GM18511 (cell line): ENCODE data around the gene GFPT1.

ENCODE experiments used
- ATAC-seq: cut with Tn5 transposase; IDR thresholded peaks from one replicate; pipeline ENCODE4 v1.9.1; 2021; ENCODE audit warnings: mild to moderate bottlenecking, moderate library complexity; ENCODE audit not compliant: unreplicated experiment

GFPT1 gene

DNA sequence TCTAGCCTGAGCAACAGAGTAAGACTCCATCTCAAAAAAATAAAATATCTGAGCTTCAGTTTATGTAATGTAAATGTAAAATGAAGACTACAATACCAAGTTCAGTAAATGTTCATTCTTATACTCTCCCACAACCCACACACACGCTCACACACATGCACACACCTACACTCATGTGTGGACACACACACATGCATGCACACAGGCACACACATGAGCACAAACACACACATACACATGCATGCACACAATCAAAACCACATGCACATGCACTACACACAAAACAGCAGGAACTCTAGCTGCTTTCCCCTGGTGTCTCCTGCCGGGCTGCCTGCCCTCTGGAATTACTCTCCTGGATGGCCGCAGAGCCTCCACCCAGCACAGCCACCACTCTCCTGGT lies 90.6 kb downstream of the GFPT1 start:
- no peak for ATAC-seq

DNA sequence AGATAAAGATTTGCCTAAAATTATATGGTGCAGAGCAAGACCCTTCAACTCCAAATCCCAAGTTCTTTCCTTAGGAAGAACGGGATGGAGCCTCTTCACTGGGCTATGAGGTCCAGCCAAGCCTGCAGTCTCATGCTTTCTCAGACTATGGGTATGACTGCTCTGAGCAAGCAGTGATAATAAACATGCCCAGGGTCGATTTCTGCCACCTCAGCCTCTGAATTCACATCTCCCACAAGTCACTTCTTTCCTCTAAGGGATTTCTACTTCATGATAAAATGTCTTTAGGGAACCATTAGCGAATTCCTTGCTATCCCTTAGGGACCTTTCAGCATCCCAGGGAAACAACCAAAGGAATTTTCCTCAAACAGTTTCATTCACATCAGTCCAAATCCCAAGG lies 94.8 kb downstream of the GFPT1 start:
- no peak for ATAC-seq

DNA sequence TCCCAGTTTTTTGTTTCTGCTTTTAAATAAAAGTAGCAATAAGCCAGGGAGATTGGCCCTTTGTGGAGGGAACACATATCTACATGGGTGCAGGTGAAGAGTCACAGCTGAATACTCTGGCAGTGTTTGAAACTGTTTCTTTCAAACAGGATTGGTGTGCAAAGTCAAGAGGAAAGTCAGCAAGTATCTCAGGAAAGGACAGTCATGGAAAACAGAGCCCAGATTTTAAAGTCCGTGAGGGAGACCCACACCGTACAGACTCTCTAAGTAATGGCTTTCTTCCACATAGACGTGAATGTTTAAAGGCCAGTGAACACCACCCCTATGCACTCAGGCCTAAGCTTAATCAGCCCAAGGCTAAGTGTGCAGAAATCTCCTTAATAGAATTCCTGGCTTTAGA lies 95.3 kb downstream of the GFPT1 start:
- ATAC-seq, result no peak

DNA sequence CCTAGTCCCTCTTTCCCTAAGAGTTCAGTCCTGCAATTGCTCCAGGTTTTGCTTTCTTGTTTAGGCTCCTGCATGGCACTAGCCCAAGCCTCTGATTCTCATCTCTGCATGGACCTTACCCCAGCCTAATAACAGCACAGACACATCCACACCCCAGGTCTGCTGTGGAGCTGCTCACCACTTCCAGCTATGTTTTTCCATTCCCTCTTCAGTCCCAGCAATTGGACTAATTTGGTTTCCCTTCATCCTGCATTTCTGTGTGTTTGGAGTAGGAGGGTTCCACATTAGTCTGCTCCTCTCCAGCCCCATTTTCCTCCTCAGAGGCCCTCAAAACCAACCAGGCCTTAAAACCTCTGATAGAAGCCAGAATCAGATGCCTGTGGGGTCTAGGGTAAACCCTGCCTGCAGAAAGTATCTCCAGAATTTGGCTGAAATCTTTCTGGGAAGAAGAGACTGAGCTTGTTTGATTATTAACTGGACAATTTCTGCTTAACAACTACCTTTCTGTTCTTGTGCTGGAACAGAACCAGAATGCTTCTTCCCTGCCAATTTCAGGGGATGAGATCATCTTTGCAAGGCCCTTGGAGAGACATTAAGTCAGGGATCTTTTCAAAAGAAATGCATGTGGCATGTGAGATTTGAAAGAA lies 95.9 kb downstream of the GFPT1 start:
- ATAC-seq, result no peak

DNA sequence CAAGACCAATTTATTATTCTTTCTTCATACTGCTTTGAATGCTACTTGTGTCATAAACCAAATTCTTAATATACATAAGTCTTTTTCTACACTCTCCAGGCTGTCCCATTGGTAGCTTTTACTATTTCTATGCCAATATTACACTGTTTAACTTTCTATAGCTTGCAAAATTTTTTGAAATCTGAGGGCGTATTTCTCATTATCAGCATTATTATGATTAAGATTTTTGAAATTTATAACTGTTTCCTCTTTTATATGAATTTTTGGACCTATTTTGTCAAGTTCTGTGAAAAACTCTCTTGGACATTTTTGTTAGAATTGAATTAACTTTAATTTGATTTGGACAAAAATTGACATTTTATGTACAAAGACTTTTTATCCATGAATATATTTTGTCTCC lies 98.6 kb downstream of the GFPT1 start:
- no peak for ATAC-seq

DNA sequence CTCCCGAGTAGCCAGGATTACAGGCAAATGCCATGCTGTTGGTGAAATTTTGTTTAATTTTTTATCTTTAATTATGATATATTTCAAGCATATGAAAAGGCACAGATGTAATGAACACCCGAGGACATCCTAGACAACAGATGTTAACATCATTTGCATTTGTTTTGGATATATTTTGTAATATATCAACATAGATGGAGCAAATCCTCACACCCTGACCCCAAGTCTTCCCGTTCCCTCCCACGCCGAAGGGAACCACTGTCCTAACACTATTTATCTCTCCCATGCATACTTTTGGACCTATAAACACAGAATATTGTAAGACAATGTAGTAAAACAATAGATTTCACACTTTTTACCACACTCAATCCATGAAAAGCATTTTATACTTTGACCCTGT lies 99.5 kb downstream of the GFPT1 start:
- no peak for ATAC-seq

DNA sequence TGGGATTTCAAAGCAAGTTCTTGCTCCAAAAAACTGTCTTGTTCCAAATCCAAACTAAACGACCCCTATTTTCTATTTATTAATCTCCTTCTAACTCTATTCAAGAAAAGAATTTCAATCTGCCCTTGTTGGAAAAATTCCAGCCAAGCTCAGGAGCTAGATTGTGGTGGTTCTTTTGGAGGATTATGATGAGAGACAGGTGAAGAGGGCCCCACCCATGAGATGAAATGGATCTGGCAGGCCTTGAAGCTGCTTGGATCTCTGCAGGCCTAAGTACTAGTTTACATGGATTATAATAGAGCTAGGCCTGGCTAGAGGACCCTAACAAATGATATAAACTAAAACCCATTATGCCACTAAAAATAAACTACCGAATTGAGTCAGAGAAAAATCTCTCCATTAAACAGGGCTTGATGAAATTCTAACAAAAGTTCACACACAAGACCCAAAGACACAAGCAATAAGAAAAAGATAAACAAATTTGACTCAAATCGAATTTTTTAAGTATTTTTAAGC lies 101.6 kb downstream of the GFPT1 start:
- no peak for ATAC-seq

DNA sequence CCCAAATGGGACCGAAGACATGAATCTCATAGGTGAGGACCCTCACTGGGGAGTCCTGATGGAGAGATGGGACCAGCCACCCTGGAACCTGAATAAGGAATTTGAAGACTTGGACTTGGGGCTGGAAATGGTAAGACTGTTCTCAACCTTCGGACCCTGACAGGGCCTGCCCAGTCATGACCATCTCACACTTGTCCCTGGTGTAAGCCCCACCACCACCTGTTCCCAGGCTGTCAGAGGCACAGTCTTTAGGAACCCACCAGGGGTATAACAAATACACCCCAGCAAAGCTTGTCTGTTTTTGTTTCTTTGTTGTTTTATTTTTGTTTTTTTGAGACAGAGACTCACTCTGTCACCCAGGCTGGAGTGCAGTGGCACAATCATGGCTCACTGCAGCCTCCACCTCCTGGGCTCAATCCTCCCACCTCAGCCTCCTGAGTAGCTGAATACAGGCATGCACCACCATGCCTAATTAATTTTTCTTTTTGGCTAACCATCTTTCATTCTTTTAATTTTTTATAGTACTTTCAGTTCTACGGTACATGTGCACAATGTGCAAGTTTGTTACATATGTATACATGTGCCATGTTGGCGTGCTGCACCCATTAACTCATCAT lies 106.1 kb downstream of the GFPT1 start:
- ATAC-seq, result no peak

DNA sequence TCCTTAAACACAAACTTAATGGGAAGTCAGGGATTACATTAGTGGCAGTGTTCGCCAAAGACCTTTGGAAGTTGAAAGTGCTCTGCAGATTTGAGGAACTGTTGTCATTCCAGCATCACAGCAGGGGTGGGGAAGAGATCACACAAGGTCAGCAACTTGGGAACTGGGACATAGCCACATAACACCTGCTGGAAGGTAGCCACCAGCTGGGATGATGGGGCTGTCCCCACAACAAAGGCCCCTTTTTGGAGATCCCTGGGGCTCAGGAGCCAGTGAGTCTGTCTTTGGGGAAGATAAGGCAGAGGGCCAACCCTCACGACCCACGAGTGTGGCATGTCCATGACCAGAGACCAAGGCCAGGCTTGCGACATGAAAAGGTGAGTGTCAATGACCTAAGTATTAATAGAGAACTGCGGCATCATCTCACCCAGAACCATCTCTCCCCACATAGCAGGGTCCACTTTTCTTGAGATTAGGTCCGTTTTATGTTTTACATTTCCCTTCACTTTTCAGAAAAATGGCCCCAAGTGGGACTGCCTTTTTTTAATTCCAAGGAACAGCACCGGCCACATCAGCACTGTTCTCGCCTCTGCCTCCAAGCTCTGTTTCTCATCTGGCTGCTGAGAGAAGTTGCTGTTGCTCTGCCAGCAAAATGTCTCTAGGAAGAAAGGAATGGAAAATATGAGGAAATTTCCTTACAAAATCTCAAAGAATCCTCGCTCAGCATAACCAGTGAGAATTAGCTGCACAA lies 106.9 kb downstream of the GFPT1 start:
- no peak for ATAC-seq

DNA sequence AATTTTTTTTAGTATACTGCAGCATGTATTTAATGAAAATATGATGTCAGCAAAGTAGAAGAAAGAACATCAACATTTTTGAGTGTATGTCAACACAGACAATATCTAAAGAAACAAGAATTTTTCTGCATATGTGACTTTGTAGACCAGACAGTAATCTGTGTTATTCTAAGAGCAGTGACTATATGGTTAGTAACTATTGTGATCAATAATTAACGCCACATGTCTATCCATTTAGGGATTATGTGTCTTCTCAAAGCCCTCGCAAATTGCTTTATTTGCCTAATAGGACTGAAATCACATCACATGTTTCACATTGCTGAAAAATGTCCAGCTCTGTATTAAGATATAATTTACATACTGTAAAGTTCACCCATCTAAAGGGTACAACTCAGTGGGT lies 107.8 kb downstream of the GFPT1 start:
- no peak for ATAC-seq

DNA sequence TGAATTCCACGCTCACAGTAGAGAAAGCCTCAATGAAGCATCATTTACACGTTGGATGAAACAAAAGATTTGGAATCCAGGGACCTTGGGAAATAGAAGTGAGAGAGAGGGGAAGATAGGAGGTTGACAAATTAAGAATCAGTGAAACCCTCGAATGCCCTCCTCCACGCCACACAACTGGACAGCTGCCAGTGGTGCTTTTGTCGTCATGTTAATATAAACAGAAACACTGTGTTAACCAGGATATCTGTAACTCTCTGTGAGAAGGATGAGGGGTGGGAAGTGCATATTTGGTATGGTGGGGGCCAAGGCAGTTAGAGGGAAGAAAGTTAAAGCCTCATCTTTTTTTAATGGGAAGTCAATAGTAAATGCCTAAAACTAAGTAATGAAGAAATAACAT lies 108.7 kb downstream of the GFPT1 start:
- ATAC-seq, result no peak

DNA sequence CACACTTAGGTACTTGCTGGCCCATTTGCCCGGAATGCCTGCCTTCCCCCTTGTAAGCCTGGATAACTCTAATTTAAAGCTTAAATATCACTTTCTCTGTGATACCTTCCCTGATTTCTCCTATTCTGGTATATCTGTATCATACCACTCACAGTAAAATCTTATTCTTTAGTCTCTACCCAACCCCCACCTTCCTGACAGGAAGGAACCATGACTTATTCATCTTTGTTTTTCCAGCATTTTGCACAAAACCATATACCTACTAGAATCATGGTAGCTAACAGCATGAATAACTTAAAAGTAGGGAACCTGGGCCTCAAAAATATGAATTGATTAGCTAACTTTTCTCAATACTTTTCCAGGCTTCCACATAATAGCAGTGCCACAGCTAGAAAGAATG lies 111.5 kb downstream of the GFPT1 start:
- ATAC-seq, result no peak

DNA sequence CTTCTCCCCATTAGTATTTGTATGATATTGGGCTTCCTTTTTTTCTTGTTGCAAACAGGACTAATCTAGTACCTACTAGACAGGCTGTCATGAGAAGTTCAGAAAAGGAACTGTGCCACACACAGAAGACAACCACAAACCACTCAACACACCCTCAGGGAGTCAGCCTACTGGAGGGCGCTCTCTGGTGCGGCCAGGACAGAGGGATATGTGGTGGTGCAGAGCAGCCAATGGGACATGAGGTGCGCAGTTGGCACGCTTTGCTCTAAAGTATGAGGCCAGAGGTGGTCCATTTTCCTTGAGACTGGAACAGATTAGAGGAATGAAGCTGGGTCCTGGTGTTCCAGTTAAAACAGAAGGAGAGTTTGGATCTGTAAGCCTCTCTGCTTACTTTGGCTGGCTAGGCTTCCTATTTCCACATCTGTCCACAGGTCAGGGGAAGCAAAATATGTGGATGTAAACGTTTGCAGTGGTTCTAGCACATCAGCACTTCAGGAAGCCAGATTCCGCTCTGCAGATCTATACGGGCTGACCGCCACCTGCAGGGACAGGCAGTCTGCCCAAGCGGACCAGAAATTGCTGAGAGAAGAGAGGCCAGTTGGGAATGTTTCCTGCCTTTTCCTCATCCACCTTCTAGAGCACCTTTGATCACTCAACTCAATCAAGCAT lies 114.1 kb downstream of the GFPT1 start:
- no peak for ATAC-seq

DNA sequence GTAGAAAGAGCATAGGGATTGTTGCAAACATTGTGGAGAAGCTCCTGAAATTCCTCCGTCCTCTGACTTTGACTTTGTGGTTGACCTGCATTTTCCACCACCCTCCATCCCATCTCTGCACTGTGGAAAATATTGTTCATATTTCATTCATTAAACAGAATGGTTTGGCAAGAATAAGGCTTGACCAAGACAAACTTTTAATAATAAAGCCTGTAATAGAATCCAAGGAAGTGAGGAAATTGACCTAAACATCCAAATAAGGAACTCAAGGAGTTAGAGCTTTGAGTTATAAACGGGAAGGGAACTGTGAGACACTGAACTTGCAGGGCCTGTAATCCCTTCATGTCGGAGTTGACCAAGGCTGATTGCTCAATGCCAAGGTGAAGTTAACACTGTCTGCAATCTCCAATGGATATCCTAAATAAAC lies 115.2 kb downstream of the GFPT1 start:
- ATAC-seq, result no peak
